GM12892 (cell line): ENCODE data around the gene UQCRH.

ENCODE experiments used
- POLR2A ChIP-seq: IDR thresholded peaks from 2 replicates; pipeline ENCODE4 v1.6.1; 2011; ENCODE audit warnings: low read depth, low read length, control low read depth
- POLR2AphosphoS5 ChIP-seq: IDR thresholded peaks from 2 replicates; pipeline ENCODE4 v1.6.1; 2011; ENCODE audit warnings: low read depth, low read length, control low read depth

- TF ChIP-seq POLR2A, result no peak
- TF ChIP-seq POLR2AphosphoS5, result no peak
These were observed 38.0 kb downstream of the UQCRH start for GRCh38 chr1:46341222-46342083.
